ENCODE measurements around the gene CMTM3. TPM values are rescaled to one million over a fixed set of nuclear protein-coding genes. Genes with fewer than 3 reads are reported as not detected.
"Not testable (repeated sequence)": the region's sequence is repeated elsewhere in the genome, so short reads cannot be mapped to it uniquely, and the experiment has no call there.

The CMTM3 gene
- total RNA-seq, 1 experiment from 2014 or later, result 19.7 TPM

- Histone ChIP-seq H4K20me1 (ENCODE audit: insufficient read depth, low read depth, low read length) (peaks cover 26% of the 10 kb centered on the region; the same call in 1 of the 2 replicates), H3K9me3 (ENCODE audit: low read length) (no peaks in the 10 kb centered on the region), H3K4me2 (ENCODE audit: low read depth, low read length, poor library complexity, severe bottlenecking) (no peak overlapping the region), H2AFZ (ENCODE audit: low read length) (no peak overlapping the region), H3K4me1 (ENCODE audit: low read length) (peaks cover 37% of the 10 kb centered on the region), H3K9me2 (replicated peaks; ENCODE audit: insufficient read depth, low read length) (no peaks in the 10 kb centered on the region), H3K9ac (ENCODE audit: low read length) (no peak overlapping the region), H3K4me3 (ENCODE audit: low read length) (no peak overlapping the region), H3K27ac (ENCODE audit: low read length) (no peak overlapping the region), H3K79me2 (ENCODE audit: low read length) (no peaks in the 10 kb centered on the region), H3K36me3 (ENCODE audit: insufficient read depth, low read length) (no peaks in the 10 kb centered on the region), H3K27me3 (ENCODE audit: low read length) (no peaks in the 10 kb centered on the region)
- DNase-seq, result no peak
These were observed 5.8 kb downstream of the CMTM3 start for GRCh38 chr16:66610111-66610820.

- DNase-seq; H2AFZ ChIP-seq (ENCODE audit: low read length); H3K4me3 ChIP-seq (ENCODE audit: low read length); H3K4me2 ChIP-seq (ENCODE audit: low read depth, low read length, poor library complexity, severe bottlenecking); H3K79me2 ChIP-seq (ENCODE audit: low read length); H3K27me3 ChIP-seq (ENCODE audit: low read length); H3K27ac ChIP-seq (ENCODE audit: low read length); H3K9ac ChIP-seq (ENCODE audit: low read length); H3K36me3 ChIP-seq (ENCODE audit: insufficient read depth, low read length); H3K9me2 ChIP-seq (replicated peaks; ENCODE audit: insufficient read depth, low read length); H3K9me3 ChIP-seq (ENCODE audit: low read length): not testable (repeated sequence)
- peaks cover 20% of the 10 kb centered on the region for H3K4me1 ChIP-seq (ENCODE audit: low read length)
- H4K20me1 ChIP-seq (ENCODE audit: insufficient read depth, low read depth, low read length), result peaks cover 25% of the 10 kb centered on the region; the same call in 1 of the 2 replicates
These were observed 7.4 kb downstream of the CMTM3 start for GRCh38 chr16:66611911-66612310.

GRCh38 chr16:66612422-66612821, 7.9 kb downstream of the CMTM3 start:
- Histone ChIP-seq H3K9me2 (replicated peaks; ENCODE audit: insufficient read depth, low read length) (no peaks in the 10 kb centered on the region), H3K36me3 (ENCODE audit: insufficient read depth, low read length) (no peaks in the 10 kb centered on the region), H3K4me3 (ENCODE audit: low read length) (no peak overlapping the region), H3K27me3 (ENCODE audit: low read length) (no peaks in the 10 kb centered on the region), H3K4me1 (ENCODE audit: low read length) (peaks cover 15% of the 10 kb centered on the region), H3K9ac (ENCODE audit: low read length) (no peak overlapping the region), H2AFZ (ENCODE audit: low read length) (no peak overlapping the region), H3K79me2 (ENCODE audit: low read length) (no peaks in the 10 kb centered on the region), H3K9me3 (ENCODE audit: low read length) (no peaks in the 10 kb centered on the region), H4K20me1 (ENCODE audit: insufficient read depth, low read depth, low read length) (peaks cover 20% of the 10 kb centered on the region; the same call in 1 of the 2 replicates), H3K4me2 (ENCODE audit: low read depth, low read length, poor library complexity, severe bottlenecking) (no peak overlapping the region), H3K27ac (ENCODE audit: low read length) (no peak overlapping the region)
- DNase-seq, result no peak

- Histone ChIP-seq H3K79me2 (ENCODE audit: low read length) (no peaks in the 10 kb centered on the region), H2AFZ (ENCODE audit: low read length) (no peak overlapping the region), H3K9me2 (replicated peaks; ENCODE audit: insufficient read depth, low read length) (no peaks in the 10 kb centered on the region), H3K9ac (ENCODE audit: low read length) (no peak overlapping the region), H3K27me3 (ENCODE audit: low read length) (no peaks in the 10 kb centered on the region), H3K9me3 (ENCODE audit: low read length) (no peaks in the 10 kb centered on the region), H3K4me2 (ENCODE audit: low read depth, low read length, poor library complexity, severe bottlenecking) (no peak overlapping the region), H3K4me3 (ENCODE audit: low read length) (no peak overlapping the region), H3K27ac (ENCODE audit: low read length) (no peak overlapping the region), H3K36me3 (ENCODE audit: insufficient read depth, low read length) (no peaks in the 10 kb centered on the region), H3K4me1 (ENCODE audit: low read length) (peaks cover 10% of the 10 kb centered on the region), H4K20me1 (ENCODE audit: insufficient read depth, low read depth, low read length) (peaks cover 12% of the 10 kb centered on the region; the same call in 1 of the 2 replicates)
- no peak for DNase-seq
These were observed 9.8 kb downstream of the CMTM3 start for GRCh38 chr16:66614161-66614802.

GRCh38 chr16:66616169-66616568, 11.7 kb downstream of the CMTM3 start:
- Histone ChIP-seq H3K4me3 (ENCODE audit: low read length) (no peak overlapping the region), H3K4me1 (ENCODE audit: low read length) (peaks cover 26% of the 10 kb centered on the region), H3K36me3 (ENCODE audit: insufficient read depth, low read length) (no peaks in the 10 kb centered on the region), H3K9me2 (replicated peaks; ENCODE audit: insufficient read depth, low read length) (no peaks in the 10 kb centered on the region), H4K20me1 (ENCODE audit: insufficient read depth, low read depth, low read length) (no peaks in the 10 kb centered on the region), H3K9me3 (ENCODE audit: low read length) (no peaks in the 10 kb centered on the region), H3K27me3 (ENCODE audit: low read length) (no peaks in the 10 kb centered on the region), H3K79me2 (ENCODE audit: low read length) (no peaks in the 10 kb centered on the region), H3K9ac (ENCODE audit: low read length) (no peak overlapping the region), H3K4me2 (ENCODE audit: low read depth, low read length, poor library complexity, severe bottlenecking) (no peak overlapping the region), H2AFZ (ENCODE audit: low read length) (no peak overlapping the region), H3K27ac (ENCODE audit: low read length) (no peak overlapping the region)
- DNase-seq, result no peak

GRCh38 chr16:66616592-66616991, 12.1 kb downstream of the CMTM3 start:
- no peak for DNase-seq

GRCh38 chr16:66617010-66617434, 12.5 kb downstream of the CMTM3 start:
- Histone ChIP-seq H3K4me2 (ENCODE audit: low read depth, low read length, poor library complexity, severe bottlenecking) (no peak overlapping the region), H3K9ac (ENCODE audit: low read length) (no peak overlapping the region), H3K27ac (ENCODE audit: low read length) (no peak overlapping the region), H3K79me2 (ENCODE audit: low read length) (no peaks in the 10 kb centered on the region), H4K20me1 (ENCODE audit: insufficient read depth, low read depth, low read length) (no peaks in the 10 kb centered on the region), H3K36me3 (ENCODE audit: insufficient read depth, low read length) (no peaks in the 10 kb centered on the region), H3K9me3 (ENCODE audit: low read length) (no peaks in the 10 kb centered on the region), H2AFZ (ENCODE audit: low read length) (no peak overlapping the region), H3K4me1 (ENCODE audit: low read length) (peaks cover 26% of the 10 kb centered on the region), H3K9me2 (replicated peaks; ENCODE audit: insufficient read depth, low read length) (no peaks in the 10 kb centered on the region), H3K4me3 (ENCODE audit: low read length) (no peak overlapping the region), H3K27me3 (ENCODE audit: low read length) (no peaks in the 10 kb centered on the region)
- DNase-seq, result no peak

More at GRCh38 chr16:66616592-66616991, 12.1 kb downstream of the CMTM3 start:
- H3K4me1 ChIP-seq (ENCODE audit: low read length), result peaks cover 26% of the 10 kb centered on the region
- no peaks in the 10 kb centered on the region for H3K9me3 ChIP-seq (ENCODE audit: low read length)
- H3K27me3 ChIP-seq (ENCODE audit: low read length), result no peaks in the 10 kb centered on the region
- no peaks in the 10 kb centered on the region for H3K79me2 ChIP-seq (ENCODE audit: low read length)
- no peaks in the 10 kb centered on the region for H3K9me2 ChIP-seq (replicated peaks; ENCODE audit: insufficient read depth, low read length)
- no peak overlapping the region for H3K27ac ChIP-seq (ENCODE audit: low read length)
- no peak overlapping the region for H3K9ac ChIP-seq (ENCODE audit: low read length)
- no peaks in the 10 kb centered on the region for H3K36me3 ChIP-seq (ENCODE audit: insufficient read depth, low read length)
- H3K4me3 ChIP-seq (ENCODE audit: low read length), result no peak overlapping the region
- no peak overlapping the region for H2AFZ ChIP-seq (ENCODE audit: low read length)
- H3K4me2 ChIP-seq (ENCODE audit: low read depth, low read length, poor library complexity, severe bottlenecking), result no peak overlapping the region
- H4K20me1 ChIP-seq (ENCODE audit: insufficient read depth, low read depth, low read length), result no peaks in the 10 kb centered on the region

- H3K9me3 ChIP-seq (ENCODE audit: low read length), result no peaks in the 10 kb centered on the region
- H4K20me1 ChIP-seq (ENCODE audit: insufficient read depth, low read depth, low read length), result no peaks in the 10 kb centered on the region
- no peak overlapping the region for H3K4me3 ChIP-seq (ENCODE audit: low read length)
- peaks cover 31% of the 10 kb centered on the region for H3K4me1 ChIP-seq (ENCODE audit: low read length)
- no peak overlapping the region for H3K4me2 ChIP-seq (ENCODE audit: low read depth, low read length, poor library complexity, severe bottlenecking)
- H3K9ac ChIP-seq (ENCODE audit: low read length), result no peak overlapping the region
- no peaks in the 10 kb centered on the region for H3K27me3 ChIP-seq (ENCODE audit: low read length)
- H3K36me3 ChIP-seq (ENCODE audit: insufficient read depth, low read length), result no peaks in the 10 kb centered on the region
- H3K79me2 ChIP-seq (ENCODE audit: low read length), result no peaks in the 10 kb centered on the region
- no peaks in the 10 kb centered on the region for H3K9me2 ChIP-seq (replicated peaks; ENCODE audit: insufficient read depth, low read length)
- no peak for DNase-seq
- H2AFZ ChIP-seq (ENCODE audit: low read length), result no peak overlapping the region
- no peak overlapping the region for H3K27ac ChIP-seq (ENCODE audit: low read length)
These were observed 13.2 kb downstream of the CMTM3 start for GRCh38 chr16:66617728-66618127.
